Pericardium fibroblast (primary cell): ENCODE data around the gene KBTBD2. TPM values are rescaled to one million over a fixed set of nuclear protein-coding genes. Genes with fewer than 3 reads are reported as not detected.

ENCODE experiments used
- total RNA-seq: library from RNA; depleted of rRNA; stranded (reverse); fragments of >200 nt; gene quantifications from 2 replicates; pipeline ENCODE4 v1.2.3, GENCODE V29; 2015

Gene KBTBD2
- 19.1 and 33.6 TPM in 2 replicates for total RNA-seq

GRCh38 chr7:32891043-32891799 lies at the start of gene KBTBD2:
Gene KBTBD2 (minus strand): TSS chr7:32891760. CDS start chr7:32879604, 12,156 bp downstream.

Other genes with a start within 250 kb of the KBTBD2 start
- gene FKBP9, start 65.7 kb upstream of the KBTBD2 start, total RNA-seq: 325 and 351 TPM in 2 replicates
- 12.5 and 16.9 TPM in 2 replicates for gene NT5C3A, start 171.0 kb upstream of the KBTBD2 start, total RNA-seq
- 7.4 and 14.4 TPM in 2 replicates for gene RP9, start 217.6 kb upstream of the KBTBD2 start, total RNA-seq
- 12.7 and 16.9 TPM in 2 replicates for gene BBS9, start 237.8 kb upstream of the KBTBD2 start, total RNA-seq